GM19240 (cell line): ENCODE data around the gene PPM1G.

Experiments used
- DNase-seq: peaks from one replicate; pipeline ENCODE4 v3.0.0; 2011; ENCODE audit warnings: low spot score; ENCODE audit not compliant: insufficient read length

The PPM1G gene

DNA sequence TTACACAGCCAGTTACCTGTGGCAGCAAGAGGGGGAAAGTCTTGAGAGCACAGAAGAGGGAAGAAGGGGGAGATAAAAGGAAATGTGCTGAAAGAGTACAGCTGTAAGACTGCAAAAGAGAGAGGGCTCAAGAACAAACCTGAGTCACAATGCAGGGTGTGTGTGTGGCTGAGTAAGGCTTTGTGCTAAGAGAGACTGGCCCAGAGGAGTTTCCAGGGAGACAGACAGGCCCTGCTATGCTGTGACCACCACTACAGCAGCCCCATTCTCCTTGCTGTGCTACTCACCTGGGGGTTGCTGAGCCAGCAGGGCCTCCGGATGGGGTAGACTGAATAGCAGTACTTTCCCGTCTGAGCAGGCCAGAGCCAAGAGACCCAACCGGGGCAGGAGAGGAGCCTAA, 74.1 kb downstream of the PPM1G start:
- DNase-seq = no peak
